ENCODE results near the gene SHLD1. TPM values are rescaled to one million over a fixed set of nuclear protein-coding genes. Genes with fewer than 3 reads are reported as not detected.
"Not testable (repeated sequence)": the region's sequence is repeated elsewhere in the genome, so short reads cannot be mapped to it uniquely, and the experiment has no call there.

The SHLD1 gene
- polyA plus RNA-seq, 6 donors from 2014 or later, result 14.0 to 43.9 (median 30.8) TPM

- DNase-seq, result no peak
- H3K4me1 Mint-ChIP-seq, result peaks cover 32 to 65% (median 47%) of the 10 kb centered on the region in 3 donors
- peaks cover 0 to 1% (median 0%) of the 10 kb centered on the region in 7 donors for H3K9me3 Mint-ChIP-seq
- peaks cover 13 to 16% of the 10 kb centered on the region in 2 donors for H3K36me3 Mint-ChIP-seq
- H3K27ac Mint-ChIP-seq, result peak overlapping the region in 3 of 6 donors; percentile 75 to 96 (median 81)
- no peak for ATAC-seq (ENCODE audit: low read depth in 2 of 2)
- no peaks in the 10 kb centered on the region for H3K27me3 Mint-ChIP-seq
- peak overlapping the region in 1 of 8 donors; percentile 35 for H3K4me3 Mint-ChIP-seq
Measured at GRCh38 chr20:5773589-5773988, 23.4 kb downstream of the SHLD1 start.

- Mint-ChIP-seq H3K9me3 (peaks cover 0 to 1% (median 0%) of the 10 kb centered on the region in 7 donors), H3K4me3 (no peak overlapping the region), H3K27me3 (no peaks in the 10 kb centered on the region), H3K4me1 (peaks cover 24 to 45% (median 32%) of the 10 kb centered on the region in 3 donors), H3K27ac (no peak overlapping the region), H3K36me3 (peaks cover 23 to 24% of the 10 kb centered on the region in 2 donors)
- DNase-seq (no peak), ATAC-seq (ENCODE audit: low read depth in 2 of 2) (no peak)
Measured at GRCh38 chr20:5776077-5776476, 25.9 kb downstream of the SHLD1 start.

- DNase-seq (no peak), ATAC-seq (ENCODE audit: low read depth in 2 of 2) (no peak)
- no peaks in the 10 kb centered on the region for H3K27me3 Mint-ChIP-seq
- H3K27ac Mint-ChIP-seq, result peak overlapping the region in 1 of 6 donors; percentile 3
- no peak overlapping the region for H3K4me3 Mint-ChIP-seq
- peaks cover 15 to 21% of the 10 kb centered on the region in 2 donors for H3K36me3 Mint-ChIP-seq
- H3K4me1 Mint-ChIP-seq, result peaks cover 14 to 19% (median 16%) of the 10 kb centered on the region in 3 donors
- H3K9me3 Mint-ChIP-seq, result no peaks in the 10 kb centered on the region
Measured at GRCh38 chr20:5779071-5779900, 29.1 kb downstream of the SHLD1 start.

- Mint-ChIP-seq H3K4me1 (peaks cover 5 to 7% (median 5%) of the 10 kb centered on the region in 3 donors), H3K27ac (peak overlapping the region in 2 of 6 donors; percentile 62 to 88), H3K4me3 (peak overlapping the region in 1 of 8 donors; percentile 6), H3K27me3 (no peaks in the 10 kb centered on the region), H3K9me3 (no peaks in the 10 kb centered on the region), H3K36me3 (peaks cover 10 to 21% of the 10 kb centered on the region in 2 donors)
- DNase-seq, result no peak
- ATAC-seq (ENCODE audit: low read depth in 2 of 2), result no peak
Measured at GRCh38 chr20:5780846-5781217, 30.6 kb downstream of the SHLD1 start.

GRCh38 chr20:5781367-5781766 lies 31.2 kb downstream of the SHLD1 start:
- ATAC-seq (ENCODE audit: low read depth in 2 of 2); H3K4me1 Mint-ChIP-seq; DNase-seq; H3K27me3 Mint-ChIP-seq; H3K9me3 Mint-ChIP-seq; H3K27ac Mint-ChIP-seq; H3K4me3 Mint-ChIP-seq: not testable (repeated sequence)
- H3K36me3 Mint-ChIP-seq, result peaks cover 10 to 21% of the 10 kb centered on the region in 2 donors

GRCh38 chr20:5781798-5782750 lies 31.9 kb downstream of the SHLD1 start:
- H3K36me3 Mint-ChIP-seq, result peaks cover 10 to 21% of the 10 kb centered on the region in 2 donors
- H3K4me3 Mint-ChIP-seq, result no peak overlapping the region
- no peaks in the 10 kb centered on the region for H3K27me3 Mint-ChIP-seq
- H3K4me1 Mint-ChIP-seq, result peaks cover 11 to 12% (median 12%) of the 10 kb centered on the region in 3 donors
- no peak for ATAC-seq (ENCODE audit: low read depth in 2 of 2)
- DNase-seq, result no peak
- no peaks in the 10 kb centered on the region for H3K9me3 Mint-ChIP-seq
- H3K27ac Mint-ChIP-seq, result peak overlapping the region in 4 of 6 donors; percentile 10 to 43 (median 34)

GRCh38 chr20:5784735-5785134 lies 34.5 kb downstream of the SHLD1 start:
- ATAC-seq (ENCODE audit: low read depth in 2 of 2), result no peak
- H3K4me1 Mint-ChIP-seq, result peaks cover 8 to 24% (median 11%) of the 10 kb centered on the region in 3 donors

GRCh38 chr20:5785146-5785545 lies 34.9 kb downstream of the SHLD1 start:
- no peak overlapping the region for H3K4me3 Mint-ChIP-seq
- H3K36me3 Mint-ChIP-seq, result peaks cover 7 to 10% of the 10 kb centered on the region in 2 donors
- no peak for DNase-seq
- H3K4me1 Mint-ChIP-seq, result peaks cover 8 to 28% (median 11%) of the 10 kb centered on the region in 3 donors
- no peaks in the 10 kb centered on the region for H3K27me3 Mint-ChIP-seq
- H3K9me3 Mint-ChIP-seq, result no peaks in the 10 kb centered on the region
- peak overlapping the region in 1 of 6 donors; percentile 75 for H3K27ac Mint-ChIP-seq
- ATAC-seq (ENCODE audit: low read depth in 2 of 2), result no peak

More at GRCh38 chr20:5784735-5785134, 34.5 kb downstream of the SHLD1 start:
- H3K27ac Mint-ChIP-seq, result no peak overlapping the region
- no peak overlapping the region for H3K4me3 Mint-ChIP-seq
- no peaks in the 10 kb centered on the region for H3K27me3 Mint-ChIP-seq
- DNase-seq, result no peak
- no peaks in the 10 kb centered on the region for H3K9me3 Mint-ChIP-seq
- peaks cover 7 to 10% of the 10 kb centered on the region in 2 donors for H3K36me3 Mint-ChIP-seq

GRCh38 chr20:5786930-5787795 lies 37.0 kb downstream of the SHLD1 start:
- Mint-ChIP-seq H3K27ac (peak overlapping the region in 3 of 6 donors; percentile 20 to 81 (median 64)), H3K4me3 (peak overlapping the region in 1 of 8 donors; percentile 18), H3K27me3 (no peaks in the 10 kb centered on the region), H3K4me1 (peaks cover 4 to 31% (median 7%) of the 10 kb centered on the region in 3 donors), H3K36me3 (peaks cover 1 to 5% of the 10 kb centered on the region in 2 donors), H3K9me3 (no peaks in the 10 kb centered on the region)
- DNase-seq (no peak), ATAC-seq (ENCODE audit: low read depth in 2 of 2) (no peak)

- Mint-ChIP-seq H3K9me3 (no peaks in the 10 kb centered on the region), H3K36me3 (peaks cover 0 to 5% of the 10 kb centered on the region in 2 donors), H3K27me3 (no peaks in the 10 kb centered on the region), H3K4me1 (peaks cover 4 to 35% (median 6%) of the 10 kb centered on the region in 3 donors), H3K4me3 (no peak overlapping the region), H3K27ac (no peak overlapping the region)
- DNase-seq, result no peak
- ATAC-seq (ENCODE audit: low read depth in 2 of 2), result no peak
Measured at GRCh38 chr20:5787796-5788165, 37.6 kb downstream of the SHLD1 start.

- H3K27ac Mint-ChIP-seq, result peak overlapping the region in 1 of 6 donors; percentile 50
- DNase-seq, result peak; percentile 78
- peaks cover 0 to 5% of the 10 kb centered on the region in 2 donors for H3K36me3 Mint-ChIP-seq
- no peaks in the 10 kb centered on the region for H3K9me3 Mint-ChIP-seq
- peak; percentile 99 to 100 for ATAC-seq (ENCODE audit: low read depth in 2 of 2)
- no peaks in the 10 kb centered on the region for H3K27me3 Mint-ChIP-seq
- H3K4me3 Mint-ChIP-seq, result no peak overlapping the region
- peaks cover 5 to 36% (median 7%) of the 10 kb centered on the region in 3 donors for H3K4me1 Mint-ChIP-seq
Measured at GRCh38 chr20:5788385-5788895, 38.2 kb downstream of the SHLD1 start.

- H3K27me3 Mint-ChIP-seq, result no peaks in the 10 kb centered on the region
- peak overlapping the region in 1 of 8 donors; percentile 20 for H3K4me3 Mint-ChIP-seq
- peaks cover 13 to 41% (median 14%) of the 10 kb centered on the region in 3 donors for H3K4me1 Mint-ChIP-seq
- peak overlapping the region in 1 of 6 donors; percentile 10 for H3K27ac Mint-ChIP-seq
- no peaks in the 10 kb centered on the region for H3K9me3 Mint-ChIP-seq
- peaks cover 8 to 10% of the 10 kb centered on the region in 2 donors for H3K36me3 Mint-ChIP-seq
- ATAC-seq (ENCODE audit: low read depth in 2 of 2) (no peak), DNase-seq (no peak)
Measured at GRCh38 chr20:5789827-5790226, 39.6 kb downstream of the SHLD1 start.

Measured in naive B cell (primary cell).